ENCODE data around the gene CBX3. TPM values are rescaled to one million over a fixed set of nuclear protein-coding genes. Genes with fewer than 3 reads are reported as not detected.
"Not testable (repeated sequence)": the region's sequence is repeated elsewhere in the genome, so short reads cannot be mapped to it uniquely, and the experiment has no call there.

Gene CBX3
- total RNA-seq, 4 donors from 2014 or later: 53.9 to 112 (median 68.6) TPM

DNA sequence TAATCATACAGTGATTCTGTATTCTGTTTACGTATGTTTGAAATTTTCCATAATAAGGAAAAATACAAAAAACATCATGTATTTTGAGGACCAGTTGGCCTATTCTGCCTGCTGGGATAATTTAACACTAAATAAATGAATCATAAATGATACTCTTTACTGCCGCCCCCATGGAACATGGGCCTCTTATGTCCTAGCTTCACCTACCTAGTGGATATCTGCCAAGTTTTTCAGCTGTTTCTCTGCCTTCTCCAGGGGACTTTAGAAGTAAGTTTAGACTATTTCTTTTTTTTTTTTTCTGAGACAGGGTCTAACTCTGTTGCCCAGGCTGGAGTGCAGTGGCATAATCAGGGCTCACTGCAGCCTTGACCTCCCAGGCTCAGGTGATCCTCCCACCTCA is 39.1 kb upstream of the CBX3 start:
- Histone ChIP-seq H3K27ac (no peak overlapping the region), H3K4me1 (peaks cover 0 to 33% (median 6%) of the 10 kb centered on the region in 4 donors), H3K4me3 (no peak overlapping the region), H3K9me3 (no peaks in the 10 kb centered on the region), H3K27me3 (no peaks in the 10 kb centered on the region), H3K36me3 (no peaks in the 10 kb centered on the region)
- DNase-seq: no peak
- no peak for TF ChIP-seq POLR2A (IDR thresholded peaks at IDR 0.05)
- TF ChIP-seq CTCF (IDR thresholded peaks at IDR 0.05): no peak

- not testable (repeated sequence) for DNase-seq, H3K9me3 ChIP-seq, H3K36me3 ChIP-seq
Measured at GRCh38 chr7:26163804-26164203, 37.7 kb upstream of the CBX3 start.

DNA sequence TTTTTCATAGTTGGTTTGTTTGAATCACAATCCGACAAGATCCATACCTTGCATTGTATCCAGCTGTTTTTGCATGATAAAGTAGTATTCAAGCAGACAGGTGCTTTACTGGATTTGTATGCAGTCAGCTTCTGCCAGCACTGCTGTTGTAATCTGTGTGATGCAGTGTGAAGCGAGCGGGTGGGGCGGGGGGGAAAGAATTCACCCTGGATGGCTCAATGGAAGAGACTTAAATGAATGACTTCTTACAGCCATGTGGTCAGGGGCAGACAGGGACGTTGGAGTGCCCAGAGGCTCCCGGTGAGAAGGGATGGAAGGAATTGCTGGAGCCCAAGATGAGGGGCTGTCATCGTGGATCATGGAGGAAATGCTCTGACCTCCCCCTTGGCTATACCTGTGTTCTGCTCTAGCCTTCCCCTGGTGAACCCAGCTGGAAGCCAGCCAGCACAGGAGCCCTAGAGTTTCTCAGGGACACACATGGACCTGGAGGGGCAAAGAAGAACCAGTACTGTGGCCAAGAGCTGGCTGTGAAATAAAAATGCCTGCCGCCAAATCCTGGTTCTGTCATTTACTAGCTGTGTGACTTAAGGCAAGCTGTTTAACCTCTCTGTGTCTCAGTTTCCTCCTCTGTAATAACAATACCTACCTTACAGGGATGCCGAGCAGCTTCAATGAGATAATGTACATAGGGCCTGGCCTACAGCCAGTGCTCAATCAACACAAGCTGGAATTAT is 35.4 kb upstream of the CBX3 start:
- no peak for DNase-seq
- no peaks in the 10 kb centered on the region for H3K9me3 ChIP-seq
- H3K36me3 ChIP-seq: no peaks in the 10 kb centered on the region
- peaks cover 0 to 18% (median 6%) of the 10 kb centered on the region in 4 donors for H3K4me1 ChIP-seq
- TF ChIP-seq CTCF (IDR thresholded peaks at IDR 0.05): no peak
- no peak for TF ChIP-seq POLR2A (IDR thresholded peaks at IDR 0.05)
- peak overlapping the region in 1 of 4 donors; percentile 51 for H3K27ac ChIP-seq
- no peak overlapping the region for H3K4me3 ChIP-seq
- H3K27me3 ChIP-seq: no peaks in the 10 kb centered on the region

More at GRCh38 chr7:26163804-26164203, 37.7 kb upstream of the CBX3 start:
- not testable (repeated sequence) for H3K27me3 ChIP-seq, H3K27ac ChIP-seq, H3K4me3 ChIP-seq
- H3K4me1 ChIP-seq: peaks cover 0 to 27% (median 6%) of the 10 kb centered on the region in 4 donors

GRCh38 chr7:26166684-26167266 is 34.8 kb upstream of the CBX3 start:
- TF ChIP-seq POLR2A (IDR thresholded peaks at IDR 0.05) (no peak), CTCF (IDR thresholded peaks at IDR 0.05) (no peak)
- DNase-seq: no peak
- H3K27ac ChIP-seq: peak overlapping the region in 3 of 4 donors; percentile 16 to 51 (median 39)
- H3K4me3 ChIP-seq: no peak overlapping the region
- H3K9me3 ChIP-seq: no peaks in the 10 kb centered on the region
- H3K27me3 ChIP-seq: no peaks in the 10 kb centered on the region
- H3K36me3 ChIP-seq: no peaks in the 10 kb centered on the region
- peaks cover 0 to 18% (median 6%) of the 10 kb centered on the region in 4 donors for H3K4me1 ChIP-seq

- peak overlapping the region in 3 of 4 donors; percentile 16 to 51 (median 39) for H3K27ac ChIP-seq
- H3K9me3 ChIP-seq: no peaks in the 10 kb centered on the region
- no peaks in the 10 kb centered on the region for H3K27me3 ChIP-seq
- no peak for DNase-seq
- TF ChIP-seq POLR2A (IDR thresholded peaks at IDR 0.05) (no peak), CTCF (IDR thresholded peaks at IDR 0.05) (no peak)
- H3K4me3 ChIP-seq: no peak overlapping the region
- no peaks in the 10 kb centered on the region for H3K36me3 ChIP-seq
- H3K4me1 ChIP-seq: peaks cover 0 to 18% (median 6%) of the 10 kb centered on the region in 4 donors
Measured at GRCh38 chr7:26167303-26167934, 34.1 kb upstream of the CBX3 start.

Data from Peyer's patch (tissue), 4 donors.